HG02970 (cell line): ENCODE results near the gene TIMM44.
"Not testable (repeated sequence)": the region's sequence is repeated elsewhere in the genome, so short reads cannot be mapped to it uniquely, and the experiment has no call there.

Experiments used
- ATAC-seq: cut with Tn5 transposase; IDR thresholded peaks from one replicate; pipeline ENCODE4 v1.9.1; 2021; ENCODE audit warnings: mild to moderate bottlenecking, moderate library complexity, moderate number of reproducible peaks; ENCODE audit not compliant: unreplicated experiment, low FRiP score

Gene TIMM44

GRCh38 chr19:7926727-7927604 lies 16.5 kb downstream of the TIMM44 start:
- no peak for ATAC-seq

GRCh38 chr19:7926021-7926726 lies 17.3 kb downstream of the TIMM44 start, which contains the start of gene CTXN1:
Gene CTXN1, minus strand, starts transcription at chr19:7926135. Its CDS starts 597 bp downstream, at chr19:7925538.
- ATAC-seq, result no peak

GRCh38 chr19:7925171-7925851 lies 18.2 kb downstream of the TIMM44 start:
- ATAC-seq, result no peak

- ATAC-seq, result no peak
Observed at GRCh38 chr19:7924651-7925170, 18.8 kb downstream of the TIMM44 start.

GRCh38 chr19:7924241-7924640 lies 19.2 kb downstream of the TIMM44 start:
- ATAC-seq, result no peak

- no peak for ATAC-seq
Observed at GRCh38 chr19:7923295-7924191, 19.9 kb downstream of the TIMM44 start.

- no peak for ATAC-seq
Observed at GRCh38 chr19:7922836-7923195, 20.6 kb downstream of the TIMM44 start.

- no peak for ATAC-seq
Observed at GRCh38 chr19:7921967-7922835, 21.3 kb downstream of the TIMM44 start.

GRCh38 chr19:7921302-7921966 lies 22.0 kb downstream of the TIMM44 start:
- no peak for ATAC-seq

- peak; percentile 44 for ATAC-seq
Observed at GRCh38 chr19:7920519-7921301, 22.8 kb downstream of the TIMM44 start.

- peak; percentile 69 for ATAC-seq
Observed at GRCh38 chr19:7919610-7920518, 23.6 kb downstream of the TIMM44 start, which contains the start of gene SNAPC2. Gene SNAPC2, plus strand, starts transcription at chr19:7920338. Its CDS starts 29 bp downstream, at chr19:7920367.

- ATAC-seq, result no peak
Observed at GRCh38 chr19:7918615-7919421, 24.6 kb downstream of the TIMM44 start.

GRCh38 chr19:7918062-7918614 lies 25.3 kb downstream of the TIMM44 start:
- not testable (repeated sequence) for ATAC-seq

GRCh38 chr19:7917267-7918061 lies 26.0 kb downstream of the TIMM44 start:
- no peak for ATAC-seq

GRCh38 chr19:7916955-7917266 lies 26.6 kb downstream of the TIMM44 start:
- no peak for ATAC-seq
